Large intestine (tissue), 3 donors: ENCODE measurements around the gene TBX2. TPM values are rescaled to one million over a fixed set of nuclear protein-coding genes. Genes with fewer than 3 reads are reported as not detected.
A peak's percentile ranks its signal among the peaks of the same experiment; 100 is the strongest.

Experiments
- DNase-seq, 2 donors: peaks; one replicate each; pipeline versions ENCODE4 v3.0.0 to v3.0.0-alpha.2; 2013
- H3K27ac ChIP-seq: one replicate; pipeline ENCODE4 v1.5.1; 2013; ENCODE audit warnings: low read length
- H3K27me3 ChIP-seq: 2 replicates; pipeline ENCODE4 v1.6.1; 2013; ENCODE audit warnings: low read length; ENCODE audit not compliant: control insufficient read depth, insufficient read depth
- H3K36me3 ChIP-seq: 2 replicates; pipeline ENCODE4 v1.6.1; 2013; ENCODE audit warnings: low read length; ENCODE audit not compliant: control insufficient read depth, insufficient read depth
- H3K4me1 ChIP-seq: one replicate; pipeline ENCODE4 v1.6.1; 2013; ENCODE audit warnings: low read length; ENCODE audit not compliant: control insufficient read depth, insufficient read depth
- H3K4me3 ChIP-seq: one replicate; pipeline ENCODE4 v1.5.1; 2013; ENCODE audit warnings: low read length
- H3K9me3 ChIP-seq: one replicate; pipeline ENCODE4 v1.6.1; 2013; ENCODE audit warnings: mild to moderate bottlenecking, low read depth, low read length, moderate library complexity; ENCODE audit not compliant: control insufficient read depth
- WGBS: methylation state at CpG from one replicate; pipeline ENCODE4 v1.1.5; 2013; ENCODE audit warnings: low lambda C conversion rate; ENCODE audit not compliant: insufficient coverage; 5-methylcytosine and 5-hydroxymethylcytosine counted together
- polyA plus RNA-seq: library from polyadenylated mRNA; unstranded; fragments of 120-200 nt; gene quantifications from one replicate; pipeline ENCODE4 v1.2.1, GENCODE V29; 2013

The TBX2 gene
- polyA plus RNA-seq, 1 donor = 12.0 TPM

DNA sequence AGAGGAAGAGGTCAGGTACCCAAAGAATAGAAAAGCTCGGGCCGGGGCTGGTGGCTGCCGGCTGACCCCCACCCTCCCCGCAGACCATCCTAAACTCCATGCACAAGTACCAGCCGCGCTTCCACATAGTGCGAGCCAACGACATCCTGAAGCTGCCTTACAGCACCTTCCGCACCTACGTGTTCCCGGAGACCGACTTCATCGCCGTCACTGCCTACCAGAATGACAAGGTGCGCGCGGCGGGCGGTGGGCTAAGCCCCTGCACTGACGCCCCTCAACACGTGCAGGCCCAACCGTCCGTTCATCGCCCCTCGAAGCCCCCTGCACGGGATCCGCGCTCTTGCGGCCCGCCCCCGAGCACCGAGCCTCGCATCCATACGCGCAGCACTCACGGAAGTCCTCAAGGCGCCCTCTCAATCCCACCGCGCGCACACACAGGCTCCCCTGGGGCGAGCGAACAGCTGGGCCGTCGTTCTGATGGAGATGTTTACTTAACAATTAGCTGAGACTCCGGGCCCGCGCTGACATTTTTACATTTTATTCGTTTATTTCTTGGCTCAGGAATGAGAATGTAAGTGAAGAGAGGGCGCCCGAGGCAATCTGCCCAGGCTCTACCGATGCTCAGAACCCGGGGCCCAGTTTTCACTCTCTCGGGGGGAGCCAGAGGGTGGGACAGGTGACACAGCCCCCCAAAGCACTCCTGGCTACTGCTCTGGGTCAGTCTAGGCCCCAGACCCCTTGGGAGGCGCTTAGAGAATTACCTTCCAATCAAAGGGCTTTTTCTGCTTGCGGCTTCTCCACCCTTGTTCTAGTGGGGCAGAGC, 3.5 kb downstream of the TBX2 start:
- Histone ChIP-seq H3K27me3 (peaks cover 93% of the 10 kb centered on the region), H3K4me1 (peaks cover 8% of the 10 kb centered on the region), H3K36me3 (peaks cover 5% of the 10 kb centered on the region), H3K27ac (no peak overlapping the region), H3K4me3 (peak overlapping the region; percentile 25), H3K9me3 (peaks cover 28% of the 10 kb centered on the region)
- peak in 1 of 2 donors; percentile 62 for DNase-seq
- WGBS = no CpG with 5 or more reads among the region's 55 CpGs

- no CpG with 5 or more reads among the region's 66 CpGs for WGBS
- Histone ChIP-seq H3K4me1 (peaks cover 14% of the 10 kb centered on the region), H3K27ac (no peak overlapping the region), H3K9me3 (peaks cover 31% of the 10 kb centered on the region), H3K4me3 (peak overlapping the region; percentile 25), H3K27me3 (peaks cover 93% of the 10 kb centered on the region), H3K36me3 (peaks cover 7% of the 10 kb centered on the region)
- no peak for DNase-seq
Observed at GRCh38 chr17:61403801-61404662, 4.4 kb downstream of the TBX2 start.

GRCh38 chr17:61404663-61404912, 4.9 kb downstream of the TBX2 start:
- Histone ChIP-seq H3K36me3 (peaks cover 7% of the 10 kb centered on the region), H3K4me1 (peaks cover 14% of the 10 kb centered on the region), H3K27me3 (peaks cover 91% of the 10 kb centered on the region), H3K4me3 (peak overlapping the region; percentile 25), H3K27ac (no peak overlapping the region), H3K9me3 (peaks cover 31% of the 10 kb centered on the region)
- DNase-seq = no peak
- no CpG with 5 or more reads among the region's 27 CpGs for WGBS

GRCh38 chr17:61404913-61405685, 5.5 kb downstream of the TBX2 start:
- Histone ChIP-seq H3K4me1 (peaks cover 17% of the 10 kb centered on the region), H3K9me3 (peaks cover 31% of the 10 kb centered on the region), H3K4me3 (no peak overlapping the region), H3K27ac (no peak overlapping the region), H3K27me3 (peaks cover 94% of the 10 kb centered on the region), H3K36me3 (peaks cover 7% of the 10 kb centered on the region)
- no peak for DNase-seq
- WGBS = no CpG with 5 or more reads among the region's 71 CpGs

DNA sequence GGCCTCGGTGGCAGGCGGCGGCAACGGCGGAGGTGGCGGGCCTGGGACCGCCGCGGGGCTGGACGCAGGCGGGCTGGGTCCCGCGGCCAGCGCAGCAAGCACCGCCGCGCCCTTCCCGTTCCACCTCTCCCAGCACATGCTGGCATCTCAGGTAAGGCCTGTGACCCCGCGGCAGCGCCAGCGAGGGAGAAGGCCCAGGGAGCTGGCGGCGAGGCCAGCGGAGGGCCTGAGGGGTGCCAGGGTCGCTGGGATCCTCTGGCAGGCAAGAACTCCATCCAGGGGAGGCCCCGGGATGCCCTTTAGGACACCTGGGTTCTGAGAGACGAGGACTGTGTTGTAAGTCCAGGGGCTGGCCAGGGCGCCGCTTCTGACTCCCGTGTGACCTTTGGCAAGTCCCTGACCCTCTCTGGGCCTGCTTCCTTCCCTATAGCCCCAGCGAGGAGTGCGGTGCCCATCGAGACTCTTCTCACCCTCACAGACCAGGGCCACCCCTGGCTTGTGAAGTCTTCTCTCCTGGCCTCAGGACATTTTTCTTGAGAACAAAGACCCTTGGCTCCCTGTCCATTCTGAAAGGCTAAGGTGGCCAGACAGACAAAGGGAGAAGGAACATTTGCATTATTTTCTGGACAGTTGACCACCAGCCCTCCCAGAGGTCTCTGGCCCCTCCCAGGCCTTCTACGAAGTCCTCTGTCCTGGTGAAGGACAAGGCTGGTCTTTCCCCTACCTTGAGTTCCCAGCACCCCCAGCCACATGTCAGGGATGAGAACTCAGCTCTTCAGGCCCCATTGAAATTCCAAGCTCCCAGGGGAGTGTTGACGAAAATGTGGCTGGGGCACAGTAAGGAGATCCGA, 6.3 kb downstream of the TBX2 start:
- no CpG with 5 or more reads among the region's 37 CpGs for whole genome bisulfite sequencing
- H3K27ac ChIP-seq = peak overlapping the region; percentile 17
- no peak for DNase-seq
- H3K4me1 ChIP-seq = peaks cover 22% of the 10 kb centered on the region
- H3K27me3 ChIP-seq = peaks cover 96% of the 10 kb centered on the region
- H3K36me3 ChIP-seq = peaks cover 7% of the 10 kb centered on the region
- H3K4me3 ChIP-seq = peak overlapping the region; percentile 4
- peaks cover 28% of the 10 kb centered on the region for H3K9me3 ChIP-seq

DNA sequence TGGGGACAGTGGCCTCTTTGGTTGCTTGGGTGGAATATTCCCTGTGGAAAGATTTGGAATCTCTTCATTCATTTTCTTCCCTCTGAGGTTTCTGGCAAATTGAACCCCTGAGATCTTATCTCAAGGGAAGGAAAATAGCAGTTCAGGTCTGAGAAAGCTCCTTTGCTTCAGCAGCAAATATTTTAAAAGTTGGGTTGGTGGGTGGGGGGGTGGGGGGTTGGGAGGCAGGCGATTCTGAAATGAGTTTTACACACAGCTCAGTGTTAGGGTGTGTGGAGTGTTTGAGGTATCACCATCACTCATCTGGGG, 6.8 kb downstream of the TBX2 start:
- no CpG with 5 or more reads among the region's 1 CpG for WGBS
- H3K27me3 ChIP-seq = peaks cover 96% of the 10 kb centered on the region
- peaks cover 7% of the 10 kb centered on the region for H3K36me3 ChIP-seq
- H3K27ac ChIP-seq = no peak overlapping the region
- H3K4me1 ChIP-seq = peaks cover 22% of the 10 kb centered on the region
- H3K4me3 ChIP-seq = no peak overlapping the region
- no peak for DNase-seq
- H3K9me3 ChIP-seq = peaks cover 32% of the 10 kb centered on the region

GRCh38 chr17:61406971-61407911, 7.6 kb downstream of the TBX2 start:
- peaks cover 7% of the 10 kb centered on the region for H3K36me3 ChIP-seq
- peaks cover 22% of the 10 kb centered on the region for H3K4me1 ChIP-seq
- WGBS = no CpG with 5 or more reads among the region's 8 CpGs
- peaks cover 97% of the 10 kb centered on the region for H3K27me3 ChIP-seq
- no peak overlapping the region for H3K27ac ChIP-seq
- H3K9me3 ChIP-seq = peaks cover 33% of the 10 kb centered on the region
- no peak for DNase-seq
- H3K4me3 ChIP-seq = no peak overlapping the region

- DNase-seq = no peak
- peaks cover 33% of the 10 kb centered on the region for H3K9me3 ChIP-seq
- peaks cover 22% of the 10 kb centered on the region for H3K4me1 ChIP-seq
- H3K27me3 ChIP-seq = peaks cover 96% of the 10 kb centered on the region
- no peak overlapping the region for H3K27ac ChIP-seq
- H3K36me3 ChIP-seq = peaks cover 7% of the 10 kb centered on the region
- WGBS = 10% methylated on average over 2 of the region's 41 CpGs
- H3K4me3 ChIP-seq = no peak overlapping the region
Observed at GRCh38 chr17:61408151-61409041, 8.8 kb downstream of the TBX2 start.
